Natural killer cell (primary cell): ENCODE results near the gene FBLN1. TPM values are rescaled to one million over a fixed set of nuclear protein-coding genes. Genes with fewer than 3 reads are reported as not detected.

Experiments
- ATAC-seq, 3 donors: fragments of 150-1000 bp in 2 of 3; fragments of 200-7000 bp in 1 of 3; cut with Tn5 transposase; 1 replicate in 1 of 3; 2 replicates in 2 of 3; pipeline ENCODE4 v1.10.0; 2021; ENCODE audit warnings: mild to moderate bottlenecking in 2 of 3, moderate library complexity in 2 of 3
- DNase-seq, 2 donors: peaks; one replicate each; pipeline versions ENCODE4 v3.0.0 to v3.0.0-alpha.2; 2013 to 2021; ENCODE audit warnings: mixed read lengths in 1 of 2
- H3K27ac ChIP-seq: one replicate; pipeline ENCODE4 v1.5.1; 2013; ENCODE audit warnings: mild to moderate bottlenecking, low read length
- H3K27me3 ChIP-seq: one replicate; pipeline ENCODE4 v1.6.1; 2013; ENCODE audit warnings: low read length; ENCODE audit not compliant: control insufficient read depth, insufficient read depth
- H3K36me3 ChIP-seq: one replicate; pipeline ENCODE4 v1.6.1; 2013; ENCODE audit warnings: low read length; ENCODE audit not compliant: control insufficient read depth, insufficient read depth
- H3K4me1 ChIP-seq: one replicate; pipeline ENCODE4 v1.6.1; 2013; ENCODE audit warnings: low read length; ENCODE audit not compliant: control insufficient read depth, insufficient read depth
- H3K4me3 ChIP-seq: one replicate; pipeline ENCODE4 v1.5.1; 2013; ENCODE audit warnings: low read length
- H3K9me3 ChIP-seq: one replicate; pipeline ENCODE4 v1.6.1; 2013; ENCODE audit warnings: low read length; ENCODE audit not compliant: control insufficient read depth, insufficient read depth
- H3K27ac Mint-ChIP-seq, 2 donors: one replicate each; pipeline ENCODE4 v1.8.0; 2022; ENCODE audit warnings: mild to moderate bottlenecking in 2 of 2, mixed read lengths in 2 of 2, moderate library complexity in 1 of 2
- H3K27me3 Mint-ChIP-seq, 2 donors: one replicate each; pipeline ENCODE4 v1.8.0; 2022; ENCODE audit warnings: low read depth in 2 of 2, mixed read lengths in 2 of 2
- H3K36me3 Mint-ChIP-seq: one replicate; pipeline ENCODE4 v1.8.0; 2022; ENCODE audit warnings: mixed read lengths
- H3K4me1 Mint-ChIP-seq, 2 donors: one replicate each; pipeline ENCODE4 v1.8.0; 2022; ENCODE audit warnings: mixed read lengths in 2 of 2
- H3K4me3 Mint-ChIP-seq: one replicate; pipeline ENCODE4 v1.8.0; 2022; ENCODE audit warnings: mild to moderate bottlenecking, moderate library complexity, mixed read lengths
- H3K9me3 Mint-ChIP-seq, 2 donors: one replicate each; pipeline ENCODE4 v1.8.0; 2022; ENCODE audit warnings: mixed read lengths in 2 of 2
- WGBS: methylation state at CpG from one replicate; pipeline ENCODE4 v1.1.7; 2013; ENCODE audit warnings: missing lambda C conversion rate; ENCODE audit not compliant: insufficient coverage; 5-methylcytosine and 5-hydroxymethylcytosine counted together
- intact Hi-C: fragments of 100-400 bp; cut with micrococcal nuclease; formaldehyde crosslinking; loops from one replicate; pipeline ENCODE4 v1.14.2; 2022
- total RNA-seq, 4 donors: library from RNA; stranded (reverse); fragments of 120-200 nt in 1 of 4; gene quantifications; one replicate each; pipeline versions ENCODE4 v1.2.3 to v1.2.4, GENCODE V29; 2013 to 2022
- TF ChIP-seq, protein P1 (sequence below): fragments of 200-600 bp; IDR thresholded peaks from one replicate; pipeline ENCODE4 v1.8.0; 2022; ENCODE audit warnings: antibody characterized with exemption

The FBLN1 gene
- total RNA-seq, 3 donors from 2014 or later (not counting 1 experiment from before 2014, with no cell fraction given), result 0.58 TPM; not detected in 2

DNA sequence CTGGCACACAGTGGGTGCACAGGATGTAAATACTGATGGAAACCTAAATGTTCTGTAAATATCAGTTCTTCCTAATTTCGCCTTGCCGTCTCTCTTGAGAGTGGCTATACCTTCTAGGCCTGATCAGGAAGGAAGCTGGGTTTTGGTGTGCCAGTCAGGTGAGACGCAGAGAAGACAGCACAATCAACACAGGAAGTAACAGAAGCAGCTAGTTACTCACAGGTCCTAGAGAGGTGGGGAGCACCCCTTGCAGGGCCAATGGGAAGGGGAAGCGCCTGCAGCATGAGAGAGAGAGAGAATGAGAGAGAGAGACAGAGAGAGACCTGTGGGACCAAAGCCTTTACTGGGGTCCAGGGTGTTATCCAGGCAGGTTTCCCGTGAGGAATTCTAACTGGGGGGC, 80.8 kb downstream of the FBLN1 start:
- Mint-ChIP-seq H3K27me3 (peaks cover 4 to 7% of the 10 kb centered on the region in 2 donors), H3K4me3 (peak overlapping the region; percentile 11), H3K27ac (peak overlapping the region in 1 of 2 donors; percentile 33), H3K9me3 (no peaks in the 10 kb centered on the region), H3K36me3 (no peaks in the 10 kb centered on the region), H3K4me1 (peaks cover 7 to 15% of the 10 kb centered on the region in 2 donors)
- Histone ChIP-seq H3K36me3 (no peaks in the 10 kb centered on the region), H3K27ac (peak overlapping the region; percentile 14), H3K4me1 (peaks cover 32% of the 10 kb centered on the region), H3K4me3 (no peak overlapping the region), H3K9me3 (peaks cover 15% of the 10 kb centered on the region), H3K27me3 (no peaks in the 10 kb centered on the region)
- 32% methylated on average over 5 of the region's 5 CpGs for WGBS
- intact Hi-C loops, result no loop called here
- TF ChIP-seq, protein P1, sequence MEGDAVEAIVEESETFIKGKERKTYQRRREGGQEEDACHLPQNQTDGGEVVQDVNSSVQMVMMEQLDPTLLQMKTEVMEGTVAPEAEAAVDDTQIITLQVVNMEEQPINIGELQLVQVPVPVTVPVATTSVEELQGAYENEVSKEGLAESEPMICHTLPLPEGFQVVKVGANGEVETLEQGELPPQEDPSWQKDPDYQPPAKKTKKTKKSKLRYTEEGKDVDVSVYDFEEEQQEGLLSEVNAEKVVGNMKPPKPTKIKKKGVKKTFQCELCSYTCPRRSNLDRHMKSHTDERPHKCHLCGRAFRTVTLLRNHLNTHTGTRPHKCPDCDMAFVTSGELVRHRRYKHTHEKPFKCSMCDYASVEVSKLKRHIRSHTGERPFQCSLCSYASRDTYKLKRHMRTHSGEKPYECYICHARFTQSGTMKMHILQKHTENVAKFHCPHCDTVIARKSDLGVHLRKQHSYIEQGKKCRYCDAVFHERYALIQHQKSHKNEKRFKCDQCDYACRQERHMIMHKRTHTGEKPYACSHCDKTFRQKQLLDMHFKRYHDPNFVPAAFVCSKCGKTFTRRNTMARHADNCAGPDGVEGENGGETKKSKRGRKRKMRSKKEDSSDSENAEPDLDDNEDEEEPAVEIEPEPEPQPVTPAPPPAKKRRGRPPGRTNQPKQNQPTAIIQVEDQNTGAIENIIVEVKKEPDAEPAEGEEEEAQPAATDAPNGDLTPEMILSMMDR, result no peak
- ATAC-seq (peak; percentile 80 to 92 (median 91)), DNase-seq (peak in 1 of 2 donors; percentile 20)

DNA sequence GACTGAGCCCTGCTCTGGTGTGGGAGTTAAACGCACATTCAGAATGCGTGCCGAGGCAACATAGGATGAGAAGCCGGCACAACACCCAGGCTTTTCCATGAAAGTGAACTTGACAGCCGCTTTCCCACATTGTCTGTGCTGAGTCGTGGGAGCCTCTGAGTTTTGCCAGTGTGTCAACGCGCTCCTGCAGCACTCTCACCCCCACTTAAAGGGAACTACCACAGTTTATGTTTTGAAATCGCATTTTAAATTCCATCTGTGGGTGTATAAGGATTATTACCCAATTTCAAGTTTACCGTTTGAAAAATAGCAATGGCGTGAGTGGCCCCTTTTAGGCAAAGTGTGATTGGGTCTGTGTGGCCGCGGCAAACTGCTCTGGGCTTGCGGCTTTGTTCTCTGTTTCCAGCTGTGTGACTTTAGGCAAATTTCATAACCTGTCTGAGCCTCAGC, 81.5 kb downstream of the FBLN1 start:
- Mint-ChIP-seq H3K27me3 (peaks cover 4 to 7% of the 10 kb centered on the region in 2 donors), H3K27ac (no peak overlapping the region)
- 82% methylated on average over 14 of the region's 14 CpGs for WGBS

DNA sequence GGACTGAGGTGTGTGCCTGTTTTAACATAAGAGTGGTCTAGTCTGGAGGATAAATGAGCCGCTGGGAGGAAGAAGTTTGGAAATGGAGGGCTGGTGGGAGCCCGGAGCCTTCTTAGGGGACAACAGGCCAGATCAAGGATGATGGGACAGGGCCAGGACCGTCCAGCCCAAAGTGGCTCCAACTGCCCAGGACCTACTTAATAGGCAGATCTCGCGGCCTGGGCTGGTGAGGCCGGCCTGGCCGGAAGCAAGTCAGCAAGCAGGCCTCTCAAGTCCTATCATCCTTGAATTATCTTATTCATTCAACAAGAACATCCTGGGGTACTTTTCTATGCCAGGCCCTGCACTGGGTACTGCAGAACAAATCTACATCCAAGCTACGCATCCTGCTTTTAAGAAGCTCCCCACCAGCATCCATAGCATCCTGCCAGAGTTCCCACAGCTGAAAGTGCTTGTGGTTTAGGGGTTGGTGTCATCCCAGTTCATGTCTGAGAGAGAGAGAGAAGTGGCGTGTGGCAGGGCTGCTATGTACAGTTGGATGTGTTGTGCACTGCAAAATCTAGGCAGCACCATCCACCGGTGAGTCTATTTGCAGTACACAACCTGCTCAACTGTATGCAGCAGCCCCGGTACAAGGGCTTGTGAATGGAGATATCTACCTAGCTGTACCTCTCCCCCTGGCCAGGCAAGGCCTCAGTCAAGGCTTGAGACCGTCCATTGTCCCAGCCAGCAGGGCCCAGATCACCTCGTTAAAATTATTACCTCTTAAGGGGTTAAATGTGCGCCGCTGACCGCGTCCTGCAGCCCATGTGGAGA, 82.1 kb downstream of the FBLN1 start:
- no peaks in the 10 kb centered on the region for H3K27me3 ChIP-seq
- intact Hi-C loops, result no loop called here
- H3K4me3 ChIP-seq, result no peak overlapping the region
- Mint-ChIP-seq H3K4me3 (no peak overlapping the region), H3K27me3 (peaks cover 4 to 7% of the 10 kb centered on the region in 2 donors), H3K9me3 (no peaks in the 10 kb centered on the region), H3K4me1 (peaks cover 7 to 15% of the 10 kb centered on the region in 2 donors), H3K36me3 (no peaks in the 10 kb centered on the region), H3K27ac (no peak overlapping the region)
- no peak overlapping the region for H3K27ac ChIP-seq
- peaks cover 15% of the 10 kb centered on the region for H3K9me3 ChIP-seq
- TF ChIP-seq, protein P1, result no peak
- ATAC-seq (no peak), DNase-seq (no peak)
- H3K4me1 ChIP-seq, result peaks cover 32% of the 10 kb centered on the region
- no peaks in the 10 kb centered on the region for H3K36me3 ChIP-seq
- WGBS, result 88% methylated on average over 16 of the region's 17 CpGs

More for the DNA sequence above, 81.5 kb downstream of the FBLN1 start:
- TF ChIP-seq, protein P1, result no peak
- Mint-ChIP-seq H3K36me3 (no peaks in the 10 kb centered on the region), H3K9me3 (no peaks in the 10 kb centered on the region), H3K4me1 (peaks cover 7 to 15% of the 10 kb centered on the region in 2 donors), H3K4me3 (no peak overlapping the region)
- H3K9me3 ChIP-seq, result peaks cover 15% of the 10 kb centered on the region
- no peaks in the 10 kb centered on the region for H3K27me3 ChIP-seq
- no peak overlapping the region for H3K27ac ChIP-seq
- no peak overlapping the region for H3K4me3 ChIP-seq
- intact Hi-C loops, result no loop called here
- H3K36me3 ChIP-seq, result no peaks in the 10 kb centered on the region
- ATAC-seq, result no peak
- no peak for DNase-seq
- H3K4me1 ChIP-seq, result peaks cover 32% of the 10 kb centered on the region
